ENCODE measurements around the gene KIF20B. TPM values are rescaled to one million over a fixed set of nuclear protein-coding genes. Genes with fewer than 3 reads are reported as not detected.

The KIF20B gene
- total and polyA plus RNA-seq, 2 of the 8 experiments (the other 6 are each of a cell fraction or from before 2014, with no cell fraction given), result 4.5 to 72.0 TPM

DNA sequence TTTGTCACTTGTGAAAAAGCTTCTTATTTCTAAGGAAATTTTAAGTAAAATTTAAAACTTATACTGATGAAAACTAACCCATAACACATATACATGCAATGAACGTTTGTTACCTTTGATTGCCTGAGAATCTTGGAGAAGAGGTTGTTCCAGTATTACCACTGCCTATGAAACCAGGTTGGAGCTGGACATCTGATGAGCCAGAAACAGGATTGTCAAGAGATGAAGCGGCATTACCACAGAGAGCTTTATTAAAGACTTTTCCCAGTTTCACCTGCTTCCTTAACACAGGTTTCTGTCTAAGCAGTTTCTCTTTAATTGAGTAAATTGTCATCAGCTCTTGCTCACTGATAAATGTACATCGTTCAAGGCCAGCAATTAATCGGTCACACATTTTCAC, 9.0 kb upstream of the KIF20B start:
- H3K9ac ChIP-seq (replicated peaks in 1 of 4; ENCODE audit: extremely low read depth in 1 of 4, low read depth in 3 of 4, low read length in 3 of 4), result no peak overlapping the region
- no peak overlapping the region for H3K4me3 ChIP-seq (ENCODE audit: extremely low read depth in 1 of 4, insufficient read depth in 2 of 4, low read depth in 3 of 4, low read length in 4 of 4)
- H2BK5ac ChIP-seq (ENCODE audit: low read depth, low read length), result no peak overlapping the region
- no peaks in the 10 kb centered on the region for H3K27me3 ChIP-seq (replicated peaks in 1 of 4; ENCODE audit: control insufficient read depth in 3 of 4, extremely low read depth in 1 of 4, insufficient read depth in 3 of 4, low read length in 3 of 4)
- H4K8ac ChIP-seq (ENCODE audit: extremely low read depth, insufficient read depth, low read length), result no peak overlapping the region
- H3K36me3 ChIP-seq (ENCODE audit: control insufficient read depth in 2 of 4, insufficient read depth in 4 of 4, low read length in 3 of 4), result no peaks in the 10 kb centered on the region
- FAIRE-seq (no peak), DNase-seq (ENCODE audit: low read depth in 1 of 2, low spot score in 2 of 2) (no peak)
- H3K23ac ChIP-seq (ENCODE audit: insufficient read length), result no peak overlapping the region
- ChIA-PET POLR2A (ENCODE audit: partially characterized antibody) (interaction anchor here (1.4 kb wide), 2 partner anchors 9 to 32 kb away, joined by 3 to 8 read pairs; partner anchors contain the start of gene KIF20B), CTCF (ENCODE audit: partially characterized antibody) (interaction anchor here (1.0 kb wide), 2 partner anchors 8 to 12 kb away, joined by 3 read pairs; partner anchors contain the start of gene KIF20B)
- TF ChIP-seq GTF2F1 (IDR thresholded peaks at IDR 0.05; ENCODE audit: borderline replicate concordance, low read depth, low read length) (no peak), HDAC6 (IDR thresholded peaks at IDR 0.05; ENCODE audit: low read depth, low read length) (no peak), EZH2 (IDR thresholded peaks at IDR 0.05; ENCODE audit: low read depth, low read length, severe bottlenecking) (no peak), KDM1A (IDR thresholded peaks at IDR 0.05; ENCODE audit: borderline replicate concordance, low read length) (no peak), KDM4A (IDR thresholded peaks at IDR 0.05; ENCODE audit: low read depth, low read length, severe bottlenecking) (no peak), EGR1 (IDR thresholded peaks at IDR 0.05; ENCODE audit: borderline replicate concordance, low read depth, low read length) (no peak)
- TF ChIP-seq, protein P1, sequence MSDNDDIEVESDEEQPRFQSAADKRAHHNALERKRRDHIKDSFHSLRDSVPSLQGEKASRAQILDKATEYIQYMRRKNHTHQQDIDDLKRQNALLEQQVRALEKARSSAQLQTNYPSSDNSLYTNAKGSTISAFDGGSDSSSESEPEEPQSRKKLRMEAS (IDR thresholded peaks at IDR 0.05), result no peak
- TF ChIP-seq, protein P2, sequence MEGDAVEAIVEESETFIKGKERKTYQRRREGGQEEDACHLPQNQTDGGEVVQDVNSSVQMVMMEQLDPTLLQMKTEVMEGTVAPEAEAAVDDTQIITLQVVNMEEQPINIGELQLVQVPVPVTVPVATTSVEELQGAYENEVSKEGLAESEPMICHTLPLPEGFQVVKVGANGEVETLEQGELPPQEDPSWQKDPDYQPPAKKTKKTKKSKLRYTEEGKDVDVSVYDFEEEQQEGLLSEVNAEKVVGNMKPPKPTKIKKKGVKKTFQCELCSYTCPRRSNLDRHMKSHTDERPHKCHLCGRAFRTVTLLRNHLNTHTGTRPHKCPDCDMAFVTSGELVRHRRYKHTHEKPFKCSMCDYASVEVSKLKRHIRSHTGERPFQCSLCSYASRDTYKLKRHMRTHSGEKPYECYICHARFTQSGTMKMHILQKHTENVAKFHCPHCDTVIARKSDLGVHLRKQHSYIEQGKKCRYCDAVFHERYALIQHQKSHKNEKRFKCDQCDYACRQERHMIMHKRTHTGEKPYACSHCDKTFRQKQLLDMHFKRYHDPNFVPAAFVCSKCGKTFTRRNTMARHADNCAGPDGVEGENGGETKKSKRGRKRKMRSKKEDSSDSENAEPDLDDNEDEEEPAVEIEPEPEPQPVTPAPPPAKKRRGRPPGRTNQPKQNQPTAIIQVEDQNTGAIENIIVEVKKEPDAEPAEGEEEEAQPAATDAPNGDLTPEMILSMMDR (IDR thresholded peaks at IDR 0.05; ENCODE audit: control extremely low read depth in 1 of 3, insufficient read depth in 1 of 3, low read depth in 1 of 3, low read length in 3 of 3), result no peak
- TF ChIP-seq, protein P3, sequence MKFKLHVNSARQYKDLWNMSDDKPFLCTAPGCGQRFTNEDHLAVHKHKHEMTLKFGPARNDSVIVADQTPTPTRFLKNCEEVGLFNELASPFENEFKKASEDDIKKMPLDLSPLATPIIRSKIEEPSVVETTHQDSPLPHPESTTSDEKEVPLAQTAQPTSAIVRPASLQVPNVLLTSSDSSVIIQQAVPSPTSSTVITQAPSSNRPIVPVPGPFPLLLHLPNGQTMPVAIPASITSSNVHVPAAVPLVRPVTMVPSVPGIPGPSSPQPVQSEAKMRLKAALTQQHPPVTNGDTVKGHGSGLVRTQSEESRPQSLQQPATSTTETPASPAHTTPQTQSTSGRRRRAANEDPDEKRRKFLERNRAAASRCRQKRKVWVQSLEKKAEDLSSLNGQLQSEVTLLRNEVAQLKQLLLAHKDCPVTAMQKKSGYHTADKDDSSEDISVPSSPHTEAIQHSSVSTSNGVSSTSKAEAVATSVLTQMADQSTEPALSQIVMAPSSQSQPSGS (IDR thresholded peaks at IDR 0.05; ENCODE audit: low read length), result no peak
- H3K18ac ChIP-seq (ENCODE audit: extremely low read depth, low read length), result no peak overlapping the region
- no peaks in the 10 kb centered on the region for H3K9me3 ChIP-seq (ENCODE audit: insufficient read depth in 2 of 2, low read depth in 1 of 2, low read length in 1 of 2)
- no peaks in the 10 kb centered on the region for H3K79me2 ChIP-seq (ENCODE audit: control insufficient read depth in 1 of 2, insufficient read depth in 2 of 2, low read length in 2 of 2)
- H2BK20ac ChIP-seq (ENCODE audit: low read length), result no peak overlapping the region
- H2AFZ ChIP-seq (ENCODE audit: low read length), result no peak overlapping the region
- H3K56ac ChIP-seq (replicated peaks; ENCODE audit: insufficient read length, low read depth, low read length), result no peak overlapping the region
- no peak overlapping the region for H2BK12ac ChIP-seq (ENCODE audit: low read depth, low read length)
- no peak overlapping the region for H3K4ac ChIP-seq (replicated peaks; ENCODE audit: insufficient read length, low read depth, low read length)
- no peak overlapping the region for H3K14ac ChIP-seq (ENCODE audit: insufficient read length)
- no peak overlapping the region for H3K27ac ChIP-seq (ENCODE audit: low read depth, low read length)
- H4K91ac ChIP-seq (replicated peaks; ENCODE audit: insufficient read length, low read length), result no peak overlapping the region
- no peak overlapping the region for H2BK120ac ChIP-seq (replicated peaks; ENCODE audit: low read depth, low read length)
- WGBS, 2 experiments (ENCODE audit: extremely low coverage in 1 of 2, insufficient coverage in 1 of 2, insufficient read length in 1 of 2, insufficient replicate concordance in 2 of 2, low coverage in 1 of 2, low lambda C conversion rate in 2 of 2, missing lambda C conversion rate in 1 of 2), result 79% methylated on average over 4 of the region's 4 CpGs; no CpG with 5 or more reads in 1 of the 2 experiments
- H3K23me2 ChIP-seq (ENCODE audit: low read depth, low read length), result no peaks in the 10 kb centered on the region
- peaks cover 0 to 3% (median 1%) of the 10 kb centered on the region in 4 experiments; a peak in 2 of 7 replicates for H3K4me1 ChIP-seq (replicated peaks in 1 of 4; ENCODE audit: control insufficient read depth in 3 of 4, insufficient read depth in 4 of 4, low read length in 3 of 4)
- no peak overlapping the region for H2AK5ac ChIP-seq (ENCODE audit: low read depth, low read length)
- H4K20me1 ChIP-seq (replicated peaks in 1 of 2; ENCODE audit: control insufficient read depth in 1 of 2, insufficient read depth in 2 of 2, low read length in 2 of 2), result no peaks in the 10 kb centered on the region
- H4K5ac ChIP-seq (ENCODE audit: insufficient read length, low read depth, low read length), result no peak overlapping the region
- no peak overlapping the region for H3K4me2 ChIP-seq (ENCODE audit: insufficient read depth in 1 of 2, low read depth in 2 of 2, low read length in 2 of 2)
- H3K79me1 ChIP-seq (ENCODE audit: low read depth, low read length), result no peaks in the 10 kb centered on the region
- H2BK15ac ChIP-seq (ENCODE audit: low read length), result no peak overlapping the region
